ENCODE data around the gene ARHGEF28. TPM values are rescaled to one million over a fixed set of nuclear protein-coding genes. Genes with fewer than 3 reads are reported as not detected.
A peak's percentile ranks its signal among the peaks of the same experiment; 100 is the strongest.

ARHGEF28 gene
- total RNA-seq, 1 experiment from 2014 or later = 13.9 TPM

DNA sequence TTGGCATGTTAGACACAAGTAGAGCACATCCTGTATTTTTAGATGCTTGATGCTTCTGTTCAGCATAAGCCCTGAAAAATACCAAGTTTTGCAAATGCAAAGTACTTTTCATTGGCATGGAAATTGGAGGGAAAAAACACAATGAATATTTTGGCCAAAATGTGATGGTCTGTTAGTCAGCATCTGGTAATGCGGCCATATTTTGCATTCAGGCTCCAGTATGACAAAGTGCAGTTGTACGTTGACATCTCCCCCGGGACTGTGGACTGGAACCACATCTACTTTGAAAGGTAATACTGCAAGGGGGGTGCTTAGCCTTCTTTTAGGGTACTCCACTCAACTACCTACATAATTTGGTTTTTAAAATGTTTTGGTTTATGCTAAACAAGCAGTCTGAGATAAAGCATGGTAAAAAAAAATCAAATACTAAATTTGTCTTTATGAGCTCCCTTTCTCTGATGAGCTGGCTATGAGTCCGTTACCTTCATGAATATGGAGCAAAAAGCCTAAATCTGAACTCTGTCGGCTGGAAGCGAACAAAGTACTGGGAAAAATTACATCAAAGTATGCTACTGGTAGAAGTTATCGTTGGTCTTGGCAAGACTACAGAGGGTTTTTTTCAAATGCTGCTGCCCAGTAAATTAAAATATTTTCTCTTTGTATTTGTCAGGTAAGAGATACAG, 297.0 kb downstream of the ARHGEF28 start:
- no peak for DNase-seq (ENCODE audit: low read depth)

DNA sequence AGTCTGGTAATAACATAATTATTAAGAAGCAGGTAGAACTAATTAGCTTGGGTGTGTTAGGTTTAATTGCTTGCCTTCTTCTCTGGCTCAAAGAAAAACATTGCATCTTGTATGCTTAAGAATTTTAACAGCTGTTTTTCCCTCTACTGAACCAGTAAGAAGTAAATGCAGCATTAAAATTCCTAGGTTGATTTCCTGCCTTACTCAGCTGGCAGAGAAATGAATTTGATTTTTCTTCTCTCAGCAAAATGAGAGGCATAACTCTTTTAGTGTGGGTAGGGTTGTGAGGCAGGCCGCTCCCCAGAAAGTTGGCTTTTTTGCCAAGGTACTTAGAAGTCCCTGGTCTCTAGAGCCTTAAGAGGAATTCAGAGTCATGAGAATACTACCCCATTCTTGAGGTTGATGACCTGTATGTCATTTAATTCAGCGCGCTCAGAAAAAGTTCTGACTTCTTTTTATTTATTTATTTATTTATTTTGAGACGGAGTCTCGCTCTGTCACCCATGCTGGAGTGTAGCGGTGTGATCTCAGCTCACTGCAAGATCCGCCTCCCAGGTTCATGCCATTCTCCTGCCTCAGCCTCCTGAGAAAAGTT, 302.6 kb downstream of the ARHGEF28 start:
- DNase-seq (ENCODE audit: low read depth) = no peak

- DNase-seq (ENCODE audit: low read depth) = no peak
Observed at GRCh38 chr5:73935719-73936118, 309.7 kb downstream of the ARHGEF28 start.

DNA sequence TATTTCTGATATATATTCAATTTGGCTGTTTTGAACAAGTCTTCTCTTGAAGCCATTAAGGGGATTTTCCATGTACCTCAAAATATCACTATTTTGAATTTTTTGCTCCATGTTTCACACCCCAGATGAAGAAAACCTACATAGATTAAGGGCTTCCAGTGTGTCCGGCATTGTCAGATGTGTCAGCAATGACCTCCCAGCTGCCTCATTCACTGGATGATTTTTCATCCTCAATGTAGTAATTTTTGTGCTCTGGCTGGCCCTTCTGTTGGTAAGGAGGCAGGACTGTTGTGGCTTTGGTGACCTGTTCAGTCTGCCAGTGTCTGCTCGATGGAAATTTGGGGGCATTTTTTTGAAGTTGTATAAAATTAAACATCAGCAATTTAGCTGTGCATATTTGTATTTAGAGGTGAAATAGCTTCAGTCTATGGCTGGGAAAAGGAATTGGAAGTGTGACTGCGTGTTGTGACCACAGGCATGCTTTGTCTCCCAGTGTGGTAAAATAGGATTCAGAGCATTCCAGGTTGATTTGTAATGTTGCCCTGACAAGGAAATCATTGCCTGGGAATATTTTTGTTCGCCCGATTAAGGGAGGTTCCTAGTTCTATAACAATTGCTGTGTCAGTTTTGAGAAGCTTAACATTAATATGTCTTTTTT, 312.4 kb downstream of the ARHGEF28 start:
- DNase-seq (ENCODE audit: low read depth) = peak; percentile 97

DNA sequence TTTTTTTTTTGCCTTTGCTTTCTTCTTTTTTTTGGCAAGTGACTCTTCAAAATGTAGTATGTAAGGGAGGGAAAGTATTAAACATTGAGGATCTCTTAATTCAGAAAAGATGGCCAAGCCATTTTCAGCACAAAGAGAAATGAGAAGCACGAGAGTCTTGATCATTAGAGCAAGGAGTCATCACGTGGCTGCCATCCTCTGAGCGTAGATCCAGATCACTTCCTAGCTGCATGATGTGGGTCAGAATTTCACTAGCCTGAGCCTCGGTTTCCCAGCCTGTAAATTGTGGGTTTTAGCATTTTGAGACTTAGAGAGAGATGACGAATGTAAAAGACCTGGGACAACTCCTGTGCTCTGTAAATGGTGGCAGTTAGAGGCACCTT, 312.9 kb downstream of the ARHGEF28 start:
- no peak for DNase-seq (ENCODE audit: low read depth)

DNA sequence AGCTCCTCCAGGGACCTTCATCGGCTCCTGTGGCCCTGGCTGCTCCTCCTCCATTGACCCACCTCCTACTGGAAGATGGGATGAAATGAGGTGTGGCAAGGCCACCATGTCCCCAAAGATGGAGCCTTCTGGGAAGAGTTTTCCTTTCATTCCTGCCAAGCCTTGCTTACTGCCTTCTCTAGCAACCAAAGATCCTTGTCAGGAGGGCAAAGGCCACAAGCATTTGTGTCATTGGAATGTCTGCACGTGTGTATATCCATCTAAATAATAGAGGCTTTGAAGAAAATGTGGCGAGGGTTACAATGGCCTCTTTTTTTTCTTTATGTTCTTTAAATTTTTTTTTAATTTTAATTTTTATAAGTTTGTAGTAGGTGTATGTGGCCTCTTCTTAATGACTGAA, 313.6 kb downstream of the ARHGEF28 start:
- DNase-seq (ENCODE audit: low read depth) = peak; percentile 10

DNA sequence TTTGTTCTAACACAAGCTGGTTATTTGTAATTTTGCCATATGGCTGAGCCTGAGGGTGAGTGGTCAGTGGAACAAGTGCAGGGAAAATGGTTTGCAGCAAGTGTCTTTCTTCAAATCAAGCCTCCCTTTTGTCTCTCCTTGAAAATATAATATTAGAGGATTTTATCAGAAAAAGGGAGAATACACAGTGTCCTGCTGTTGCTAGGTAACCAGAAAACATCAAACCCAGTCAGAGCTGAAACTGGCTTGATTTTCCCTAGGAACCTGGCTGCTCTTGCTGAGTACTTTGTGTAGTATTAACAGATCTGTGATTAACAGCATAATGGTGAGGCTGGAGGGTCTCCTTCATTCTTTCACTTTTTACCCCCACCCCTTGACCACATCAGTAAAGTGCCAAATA, 314.0 kb downstream of the ARHGEF28 start:
- DNase-seq (ENCODE audit: low read depth) = peak; percentile 27

DNA sequence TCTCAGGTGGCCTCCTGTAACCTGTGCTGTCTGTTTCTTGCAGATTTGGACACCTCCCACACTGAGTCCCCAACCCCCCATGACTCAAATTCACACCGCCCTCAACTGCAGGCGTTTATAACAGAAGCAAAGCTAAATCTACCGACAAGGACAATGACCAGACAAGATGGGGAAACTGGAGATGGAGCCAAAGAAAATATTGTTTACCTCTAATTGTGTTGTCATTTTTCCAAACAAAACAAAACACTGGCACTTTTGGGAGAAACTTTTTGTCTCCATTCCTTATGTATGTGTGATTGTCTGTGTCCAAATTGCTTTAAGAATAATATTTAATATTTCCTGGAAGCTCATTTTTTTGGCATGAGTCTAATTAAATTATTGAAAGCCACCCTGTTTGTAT, 314.8 kb downstream of the ARHGEF28 start:
- no peak for DNase-seq (ENCODE audit: low read depth)

DNA sequence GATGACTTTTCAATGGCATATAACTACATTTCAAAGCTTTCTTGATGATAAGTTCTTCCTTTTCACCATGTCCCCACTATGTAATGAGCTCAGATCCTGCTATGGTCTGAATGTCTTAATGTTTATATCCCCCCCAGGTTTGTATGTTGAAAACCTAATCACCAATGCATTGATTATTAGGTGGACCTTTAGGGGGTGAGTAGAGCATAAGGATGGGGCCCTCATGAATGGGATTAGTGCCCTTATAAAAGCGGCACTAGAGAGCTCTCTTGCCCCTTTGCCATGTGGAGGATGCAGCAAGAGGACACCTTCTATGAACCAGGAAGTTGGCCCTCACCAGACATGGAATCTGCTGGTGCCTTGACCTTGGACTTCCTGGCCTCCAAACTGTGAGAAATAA, 316.8 kb downstream of the ARHGEF28 start:
- DNase-seq (ENCODE audit: low read depth) = no peak

GRCh38 chr5:73943397-73943796, 317.4 kb downstream of the ARHGEF28 start:
- no peak for DNase-seq (ENCODE audit: low read depth)

DNA sequence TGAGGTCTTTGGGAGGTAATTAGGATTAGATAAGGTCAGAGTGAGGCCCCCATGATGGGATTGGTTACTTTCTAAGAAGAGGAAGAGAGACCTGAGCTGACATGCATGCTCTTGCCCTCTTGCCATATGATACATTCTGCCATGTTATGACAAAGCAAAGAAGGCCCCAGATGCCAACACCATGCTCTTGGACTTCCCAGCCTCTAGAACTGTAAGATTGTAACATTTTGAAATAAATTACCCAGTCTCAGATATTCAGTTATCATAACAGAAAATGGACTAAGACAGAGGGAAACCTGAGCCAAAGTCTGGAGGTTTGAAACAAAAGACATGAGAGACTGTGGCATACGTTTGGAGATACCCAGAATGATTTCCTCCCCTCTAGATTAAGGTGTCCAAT, 318.6 kb downstream of the ARHGEF28 start:
- DNase-seq (ENCODE audit: low read depth) = no peak

DNA sequence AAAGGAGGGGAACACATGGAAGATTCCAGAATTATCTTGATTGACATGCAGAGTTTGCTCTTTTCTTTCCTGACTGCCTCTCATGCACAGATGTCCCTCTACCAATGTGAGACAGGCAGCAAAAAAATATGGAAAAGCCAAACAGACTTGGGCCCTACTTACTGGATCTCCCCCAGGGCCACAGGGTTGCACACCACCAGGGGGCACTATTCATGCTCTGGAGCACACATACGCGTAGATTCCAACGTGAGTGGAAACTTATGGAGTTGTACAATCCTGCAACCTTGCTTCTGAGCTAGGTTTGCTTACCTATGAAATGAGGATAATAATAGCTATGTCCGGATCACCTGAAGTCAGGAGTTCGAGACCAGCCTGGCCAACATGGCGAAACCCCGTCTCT, 319.5 kb downstream of the ARHGEF28 start:
- no peak for DNase-seq (ENCODE audit: low read depth)

DNA sequence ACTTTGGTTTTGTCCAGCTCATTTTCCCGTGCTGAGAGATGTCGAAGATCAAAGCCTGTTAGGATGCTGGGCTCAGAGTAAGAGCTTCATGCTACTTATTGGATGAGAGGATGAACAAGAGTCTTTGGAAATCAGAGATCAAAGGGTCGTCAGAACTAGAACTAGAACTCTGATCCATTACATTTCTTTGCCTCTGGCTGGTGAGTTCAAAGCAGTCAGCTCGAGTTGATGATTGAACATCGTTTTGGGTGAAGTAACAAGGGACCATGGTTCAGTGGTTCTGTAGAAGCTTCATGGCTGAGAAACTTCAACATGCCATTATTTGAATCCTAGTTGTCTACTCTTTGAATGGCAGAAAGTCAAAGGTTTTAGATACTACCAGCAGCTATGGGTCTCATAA, 320.3 kb downstream of the ARHGEF28 start:
- DNase-seq (ENCODE audit: low read depth) = no peak

GRCh38 chr5:73946919-73947602, 321.1 kb downstream of the ARHGEF28 start:
- DNase-seq (ENCODE audit: low read depth) = no peak

DNA sequence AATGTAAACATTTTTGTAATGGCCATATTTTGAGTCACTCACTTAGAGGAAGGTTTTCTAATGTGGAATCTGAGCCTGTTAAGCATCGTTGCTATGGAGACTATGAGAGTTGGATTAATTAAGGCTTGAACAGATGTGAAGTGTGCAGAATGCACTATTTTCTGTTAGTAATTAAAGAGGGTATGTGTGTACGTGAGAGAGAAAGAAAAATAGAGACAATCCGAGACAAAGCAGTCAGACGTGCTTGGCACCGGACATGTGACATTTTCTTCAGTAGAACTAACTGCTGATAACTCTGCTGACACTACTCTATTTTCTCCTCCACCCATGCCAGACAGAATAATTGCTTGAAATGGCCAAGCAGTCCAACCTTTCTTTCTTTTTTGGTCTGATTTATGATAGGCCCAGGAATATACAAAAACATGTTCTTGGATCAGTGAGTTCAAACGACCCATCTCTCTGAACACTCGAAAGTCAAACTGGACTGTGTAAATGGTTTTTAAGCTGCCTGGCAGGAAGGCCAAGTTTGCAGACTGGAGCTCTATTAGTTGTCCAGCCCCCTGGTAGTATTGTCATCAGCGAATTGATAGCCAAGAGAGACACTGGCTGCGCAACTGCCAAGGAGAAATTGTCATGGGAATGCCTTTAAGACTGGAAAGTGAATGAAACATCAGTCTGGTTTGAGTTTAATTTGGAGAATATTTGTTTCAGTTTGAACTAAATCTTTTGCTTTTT, 322.1 kb downstream of the ARHGEF28 start:
- no peak for DNase-seq (ENCODE audit: low read depth)

DNA sequence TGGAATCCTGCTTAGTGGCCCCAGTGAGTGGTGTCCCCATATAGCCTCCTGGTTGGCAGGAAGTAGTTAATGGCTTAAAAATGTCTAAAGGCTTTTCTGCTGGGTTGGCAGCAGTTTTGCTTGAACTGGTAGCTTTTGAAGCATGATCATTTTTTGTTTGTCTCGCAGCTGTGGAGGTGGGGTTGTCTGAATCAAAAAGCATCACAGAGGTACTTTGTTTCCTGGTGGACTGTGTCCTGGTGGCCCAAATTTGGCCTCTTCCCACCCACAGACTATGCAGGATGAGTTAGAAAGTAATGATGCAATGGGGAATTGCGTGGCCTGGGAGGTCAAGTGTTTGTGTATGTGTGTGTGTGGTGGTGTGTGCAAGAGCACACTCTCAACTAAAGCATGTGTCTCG, 322.7 kb downstream of the ARHGEF28 start:
- DNase-seq (ENCODE audit: low read depth) = peak; percentile 18

DNA sequence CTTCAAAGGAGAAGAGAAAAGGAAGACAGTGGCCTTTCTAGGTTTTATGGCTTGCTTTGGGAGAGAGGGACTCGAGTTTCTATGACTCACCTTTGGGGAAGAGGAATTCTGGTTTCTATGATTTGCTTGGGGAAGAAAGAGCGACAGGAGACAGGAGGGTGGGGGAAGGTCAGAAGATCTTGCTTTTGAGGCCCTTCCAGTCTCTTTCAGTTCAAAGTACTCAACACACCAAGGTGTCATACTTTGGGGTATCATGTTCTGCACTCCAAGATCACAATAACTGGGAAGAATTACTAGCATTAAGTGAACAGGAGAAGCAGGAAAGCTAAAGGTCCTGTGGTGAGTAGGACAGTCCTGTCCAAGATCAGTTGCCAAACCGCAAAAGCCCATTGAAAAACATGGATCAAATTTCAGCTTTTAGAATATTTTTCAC, 324.5 kb downstream of the ARHGEF28 start:
- DNase-seq (ENCODE audit: low read depth) = peak; percentile 83

DNA sequence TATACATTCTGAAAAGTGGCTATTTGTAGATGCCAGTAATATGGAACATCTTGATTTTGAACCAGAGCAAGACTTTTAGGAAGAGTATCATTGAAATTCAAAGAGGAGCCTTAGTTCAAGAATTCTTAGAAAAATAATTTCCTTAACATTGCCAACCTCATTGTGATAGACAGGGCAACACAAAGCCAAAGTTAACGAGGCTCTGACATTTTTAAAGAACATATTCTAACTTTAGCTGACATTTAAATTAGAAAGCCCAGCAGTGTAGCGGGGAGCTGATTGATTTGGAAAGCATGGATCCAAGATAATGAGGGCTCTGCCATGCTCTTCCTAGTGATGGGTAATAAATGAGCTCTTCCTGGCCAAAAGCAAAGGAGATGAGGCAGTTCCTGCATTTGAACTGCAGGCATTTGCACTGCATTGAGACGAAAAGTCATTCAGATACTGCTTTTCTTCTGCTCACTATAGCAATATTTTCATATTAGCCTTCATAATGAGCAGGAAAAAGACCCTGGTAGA, 325.0 kb downstream of the ARHGEF28 start:
- no peak for DNase-seq (ENCODE audit: low read depth)

DNA sequence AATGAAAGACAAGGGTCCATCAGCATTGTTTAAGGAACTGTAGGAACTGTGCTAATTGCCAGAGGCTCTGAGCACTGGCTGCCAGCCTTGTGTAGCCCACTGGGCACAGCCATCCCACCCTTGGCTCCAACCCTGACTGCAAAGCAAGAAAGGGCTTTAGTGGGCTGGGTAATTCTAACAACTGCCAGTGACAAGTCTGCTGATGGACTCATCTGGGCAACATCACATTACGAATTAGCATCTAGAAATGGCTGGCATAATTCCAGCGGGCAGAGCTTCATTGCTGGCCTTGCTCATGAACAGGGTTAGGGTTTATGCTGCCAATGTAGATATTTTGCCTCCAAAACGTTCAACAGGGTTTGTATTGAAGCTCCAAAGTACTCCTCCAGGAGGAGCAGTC, 326.9 kb downstream of the ARHGEF28 start:
- DNase-seq (ENCODE audit: low read depth) = no peak

GRCh38 chr5:73954381-73954780, 328.4 kb downstream of the ARHGEF28 start:
- no peak for DNase-seq (ENCODE audit: low read depth)

DNA sequence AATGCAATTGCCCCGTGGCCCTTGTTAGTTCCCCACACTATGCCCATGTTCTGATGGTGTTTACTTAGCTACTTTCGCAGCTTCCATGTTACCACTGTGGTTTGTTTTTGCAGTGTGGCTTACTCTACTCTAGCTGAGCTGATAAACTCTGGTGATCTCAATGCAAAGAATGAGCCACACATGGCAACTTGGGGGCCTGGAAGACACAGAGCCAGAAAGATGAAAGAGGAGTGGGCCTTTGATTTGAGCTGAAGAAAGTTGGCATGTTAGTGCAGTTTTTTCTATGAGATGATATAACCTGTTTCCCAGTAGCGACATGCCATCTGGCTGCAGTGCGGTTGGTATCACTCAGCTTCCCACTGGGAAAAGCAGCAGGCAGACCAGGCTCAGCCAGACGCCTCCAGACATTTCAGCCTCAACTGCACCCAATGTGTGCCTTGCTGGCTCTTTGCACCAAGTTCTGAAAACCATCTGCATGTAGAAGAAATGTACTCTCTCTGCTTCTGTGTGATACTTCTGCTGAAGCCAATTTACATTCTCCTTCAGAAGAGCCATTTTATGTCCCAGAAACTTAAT, 329.4 kb downstream of the ARHGEF28 start:
- DNase-seq (ENCODE audit: low read depth) = no peak

All from HT1080 (cell line).